Naive thymus-derived CD4-positive, alpha-beta T cell (primary cell): Measurements from ENCODE around the gene UGT3A1. TPM values are rescaled to one million over a fixed set of nuclear protein-coding genes. Genes with fewer than 3 reads are reported as not detected.

Source experiments
- ATAC-seq: fragments of 150-1000 bp; cut with Tn5 transposase; 2 replicates; pipeline ENCODE4 v1.10.0; 2021; ENCODE audit warnings: mild to moderate bottlenecking, moderate library complexity
- CTCF ChIA-PET: fragments of 350-600 bp; sonication (Branson Sonifier 250); formaldehyde crosslinking; loops from one replicate; lab custom pipeline; 2021; ENCODE audit warnings: antibody characterized with exemption; lab: Charles Lee
- POLR2A ChIA-PET: fragments of 350-600 bp; sonication (Branson Sonifier 250); formaldehyde crosslinking; loops from one replicate; lab custom pipeline; 2021; ENCODE audit warnings: antibody characterized with exemption, inconsistent platforms; lab: Charles Lee
- DNase-seq, 9 donors: peaks; one replicate each; pipeline versions ENCODE4 v3.0.0 to v3.0.0-alpha.2; 2020 to 2022; ENCODE audit warnings: mixed read lengths in 1 of 9
- H3K27ac ChIP-seq: one replicate; pipeline ENCODE4 v1.7.0; 2013; ENCODE audit warnings: mild to moderate bottlenecking, low read depth, low read length, moderate library complexity
- H3K27me3 ChIP-seq, 2 donors: one replicate each; pipeline ENCODE4 v1.7.0; 2013; ENCODE audit warnings: low read length in 2 of 2, mild to moderate bottlenecking in 2 of 2, moderate library complexity in 2 of 2; ENCODE audit not compliant: control insufficient read depth in 2 of 2, insufficient read depth in 2 of 2
- H3K36me3 ChIP-seq, 3 experiments: 1 replicate in 2 of 3; 2 replicates in 1 of 3; pipeline ENCODE4 v1.7.0; 2013; ENCODE audit warnings: low read length in 3 of 3, mild to moderate bottlenecking in 3 of 3, moderate library complexity in 1 of 3; ENCODE audit not compliant: insufficient read depth in 3 of 3, control insufficient read depth in 2 of 3
- H3K4me1 ChIP-seq, 2 donors: one replicate each; pipeline ENCODE4 v1.7.0; 2013; ENCODE audit warnings: low read length in 2 of 2, mild to moderate bottlenecking in 2 of 2, moderate library complexity in 1 of 2; ENCODE audit not compliant: control insufficient read depth in 2 of 2, insufficient read depth in 2 of 2
- H3K4me3 ChIP-seq: 2 replicates; pipeline ENCODE4 v1.7.0; 2013; ENCODE audit warnings: mild to moderate bottlenecking, low read length
- H3K9me3 ChIP-seq, 3 experiments: 1 replicate in 2 of 3; 2 replicates in 1 of 3; pipeline ENCODE4 v1.7.0; 2013; ENCODE audit warnings: low read length in 3 of 3; ENCODE audit not compliant: control insufficient read depth in 2 of 3
- H3K27ac Mint-ChIP-seq, 9 donors: one replicate each; pipeline ENCODE4 v1.8.0; 2020 to 2022; ENCODE audit warnings: mixed read lengths in 9 of 9, mild to moderate bottlenecking in 8 of 9, moderate library complexity in 5 of 9, inconsistent platforms in 2 of 9
- H3K27me3 Mint-ChIP-seq, 5 donors: one replicate each; pipeline ENCODE4 v1.8.0; 2021 to 2022; ENCODE audit warnings: mixed read lengths in 5 of 5, mild to moderate bottlenecking in 1 of 5
- H3K36me3 Mint-ChIP-seq, 5 donors: one replicate each; pipeline ENCODE4 v1.8.0; 2020 to 2022; ENCODE audit warnings: mixed read lengths in 5 of 5, mild to moderate bottlenecking in 3 of 5, inconsistent platforms in 1 of 5
- H3K4me1 Mint-ChIP-seq, 7 donors: one replicate each; pipeline ENCODE4 v1.8.0; 2020 to 2022; ENCODE audit warnings: mixed read lengths in 7 of 7, mild to moderate bottlenecking in 3 of 7, inconsistent platforms in 1 of 7
- H3K4me3 Mint-ChIP-seq, 10 donors: one replicate each; pipeline ENCODE4 v1.8.0; 2020 to 2022; ENCODE audit warnings: mild to moderate bottlenecking in 10 of 10, mixed read lengths in 10 of 10, moderate library complexity in 6 of 10, inconsistent platforms in 2 of 10
- H3K9me3 Mint-ChIP-seq, 11 donors: one replicate each; pipeline ENCODE4 v1.8.0; 2020 to 2022; ENCODE audit warnings: mixed read lengths in 11 of 11, mild to moderate bottlenecking in 4 of 11, inconsistent platforms in 1 of 11, moderate library complexity in 1 of 11
- intact Hi-C, 2 donors: fragments of 100-400 bp; cut with micrococcal nuclease; formaldehyde crosslinking; loops; one replicate each; pipeline ENCODE4 v1.15.1; 2023
- polyA plus RNA-seq, 2 donors: library from polyadenylated mRNA; unstranded; fragments of 300-500 nt; fragmentation: Illumina TruSeq; gene quantifications; one replicate each; pipeline ENCODE4 v1.2.3, GENCODE V29; 2021
- total RNA-seq, 6 experiments: library from RNA in 5 of 6; stranded (reverse) in 5 of 6; gene quantifications; 1 replicate in 5 of 6; 2 replicates in 1 of 6; pipeline ENCODE4 v1.2.3 and lab custom pipeline; 2021 to 2026

Gene UGT3A1
- total and polyA plus RNA-seq, 7 experiments from 2014 or later: not detected

GRCh38 chr5:36017004-36017403, 25.8 kb upstream of the UGT3A1 start:
- ATAC-seq (no peak), DNase-seq (no peak)
- CTCF ChIA-PET: no interaction called here
- no peak overlapping the region for H3K27ac ChIP-seq
- Mint-ChIP-seq H3K9me3 (peaks cover 12 to 51% (median 24%) of the 10 kb centered on the region in 11 donors), H3K27ac (no peak overlapping the region), H3K27me3 (peaks cover 0 to 15% (median under 1%) of the 10 kb centered on the region in 5 donors), H3K4me1 (no peaks in the 10 kb centered on the region), H3K36me3 (peaks cover 0 to 18% (median 6%) of the 10 kb centered on the region in 5 donors), H3K4me3 (no peak overlapping the region)
- H3K9me3 ChIP-seq: peaks cover 0 to 16% (median 0%) of the 10 kb centered on the region in 3 experiments
- H3K4me3 ChIP-seq: no peak overlapping the region
- no peaks in the 10 kb centered on the region for H3K4me1 ChIP-seq
- POLR2A ChIA-PET: no interaction called here
- H3K36me3 ChIP-seq: no peaks in the 10 kb centered on the region
- H3K27me3 ChIP-seq: no peaks in the 10 kb centered on the region
- intact Hi-C loops: no loop called here

GRCh38 chr5:36013182-36013581, 22.0 kb upstream of the UGT3A1 start:
- no peaks in the 10 kb centered on the region for H3K4me1 ChIP-seq
- Mint-ChIP-seq H3K27me3 (peaks cover 0 to 15% (median 0%) of the 10 kb centered on the region in 5 donors), H3K9me3 (peaks cover 20 to 70% (median 31%) of the 10 kb centered on the region in 11 donors), H3K4me3 (no peak overlapping the region), H3K4me1 (no peaks in the 10 kb centered on the region), H3K36me3 (peaks cover 0 to 18% (median 10%) of the 10 kb centered on the region in 5 donors), H3K27ac (no peak overlapping the region)
- DNase-seq (no peak), ATAC-seq (no peak)
- CTCF ChIA-PET: no interaction called here
- H3K27me3 ChIP-seq: no peaks in the 10 kb centered on the region
- no peaks in the 10 kb centered on the region for H3K36me3 ChIP-seq
- no peak overlapping the region for H3K4me3 ChIP-seq
- intact Hi-C loops: no loop called here
- POLR2A ChIA-PET: no interaction called here
- no peak overlapping the region for H3K27ac ChIP-seq
- peaks cover 0 to 16% (median 0%) of the 10 kb centered on the region in 3 experiments for H3K9me3 ChIP-seq

DNA sequence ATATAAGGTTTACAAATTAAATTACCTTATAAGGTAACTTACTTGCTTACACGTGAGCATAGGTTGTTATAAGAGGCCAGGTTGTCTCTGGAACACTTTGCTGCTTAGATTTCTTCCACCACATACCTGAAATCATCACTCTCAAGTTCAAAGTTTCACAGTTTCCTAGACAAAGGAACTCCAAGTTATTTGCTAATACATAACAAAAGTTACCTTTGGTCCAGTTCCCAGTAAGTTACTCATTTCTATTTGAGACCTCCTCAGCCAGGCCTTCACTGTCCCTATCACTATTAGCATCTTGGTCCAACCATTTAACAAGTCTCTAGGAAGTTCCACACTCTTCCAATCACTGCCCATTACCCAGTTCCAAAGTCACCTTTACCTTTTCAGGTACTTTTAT, 18.5 kb upstream of the UGT3A1 start:
- Mint-ChIP-seq H3K4me3 (no peak overlapping the region), H3K27me3 (peaks cover 0 to 9% (median 0%) of the 10 kb centered on the region in 5 donors), H3K4me1 (no peaks in the 10 kb centered on the region), H3K9me3 (peaks cover 8 to 51% (median 21%) of the 10 kb centered on the region in 11 donors), H3K36me3 (peaks cover 0 to 10% (median 4%) of the 10 kb centered on the region in 5 donors), H3K27ac (no peak overlapping the region)
- H3K27ac ChIP-seq: no peak overlapping the region
- no peaks in the 10 kb centered on the region for H3K4me1 ChIP-seq
- no peak overlapping the region for H3K4me3 ChIP-seq
- intact Hi-C loops: no loop called here
- DNase-seq (no peak), ATAC-seq (no peak)
- CTCF ChIA-PET: no interaction called here
- POLR2A ChIA-PET: no interaction called here
- H3K9me3 ChIP-seq: no peaks in the 10 kb centered on the region
- H3K36me3 ChIP-seq: no peaks in the 10 kb centered on the region
- H3K27me3 ChIP-seq: peaks cover 0 to 2% of the 10 kb centered on the region in 2 donors

DNA sequence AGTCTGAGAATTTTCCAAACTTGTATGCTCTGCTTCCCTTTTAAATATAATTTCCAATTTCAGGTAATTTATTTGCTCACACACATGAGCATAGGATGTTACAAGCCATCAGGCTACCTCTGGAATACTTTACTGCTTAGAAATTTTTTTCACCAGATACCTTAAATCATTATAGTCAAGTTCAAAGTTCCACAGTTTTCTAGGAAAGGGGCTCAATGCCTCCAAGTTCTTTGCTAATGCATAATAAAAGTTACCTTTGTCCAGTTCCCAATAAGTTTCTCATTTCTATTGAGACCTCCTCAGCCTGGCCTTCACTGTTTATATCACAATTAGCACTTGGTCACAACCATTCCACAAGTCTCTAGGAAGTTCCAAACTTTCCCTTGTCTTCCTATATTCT, 16.2 kb upstream of the UGT3A1 start:
- POLR2A ChIA-PET: no interaction called here

DNA sequence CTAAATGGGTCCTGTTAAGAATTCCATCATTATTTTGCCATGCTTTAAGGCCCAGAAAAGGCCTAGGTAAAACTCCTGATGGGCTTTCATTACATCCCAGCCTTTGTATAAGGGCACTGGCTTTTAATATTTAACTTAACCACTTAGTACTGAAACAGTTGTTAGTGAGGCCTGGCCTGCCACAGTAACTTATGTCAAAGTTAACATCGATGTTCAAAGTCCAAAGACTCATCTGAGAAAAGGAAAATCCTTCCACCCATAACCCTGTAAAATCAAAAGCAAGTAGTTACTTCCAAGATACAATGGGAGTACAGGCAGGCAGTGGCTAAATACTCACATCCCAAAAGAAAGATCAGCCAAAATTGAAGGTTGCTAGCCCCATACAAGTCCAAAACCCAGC, 15.0 kb upstream of the UGT3A1 start:
- ChIA-PET POLR2A (no interaction called here), CTCF (no interaction called here)
- no peak overlapping the region for H3K4me3 ChIP-seq
- H3K36me3 ChIP-seq: no peaks in the 10 kb centered on the region
- peaks cover 0 to 23% (median 8%) of the 10 kb centered on the region in 11 donors for H3K9me3 Mint-ChIP-seq
- no peak overlapping the region for H3K27ac ChIP-seq
- intact Hi-C loops: no loop called here
- no peaks in the 10 kb centered on the region for H3K4me1 Mint-ChIP-seq
- peaks cover 0 to 4% of the 10 kb centered on the region in 2 donors for H3K27me3 ChIP-seq
- no peak overlapping the region for H3K27ac Mint-ChIP-seq
- peaks cover 0 to 3% (median 0%) of the 10 kb centered on the region in 5 donors for H3K36me3 Mint-ChIP-seq
- H3K4me1 ChIP-seq: no peaks in the 10 kb centered on the region
- no peak for ATAC-seq
- peaks cover 0 to 22% (median 7%) of the 10 kb centered on the region in 5 donors for H3K27me3 Mint-ChIP-seq
- H3K4me3 Mint-ChIP-seq: no peak overlapping the region
- no peak for DNase-seq
- no peaks in the 10 kb centered on the region for H3K9me3 ChIP-seq

More for the DNA sequence above, 16.2 kb upstream of the UGT3A1 start:
- no peaks in the 10 kb centered on the region for H3K4me1 Mint-ChIP-seq
- peaks cover under 1 to 28% (median 8%) of the 10 kb centered on the region in 11 donors for H3K9me3 Mint-ChIP-seq
- peaks cover 0 to 22% (median 7%) of the 10 kb centered on the region in 5 donors for H3K27me3 Mint-ChIP-seq
- H3K4me3 ChIP-seq: no peak overlapping the region
- no peak overlapping the region for H3K27ac ChIP-seq
- H3K9me3 ChIP-seq: no peaks in the 10 kb centered on the region
- CTCF ChIA-PET: no interaction called here
- H3K27ac Mint-ChIP-seq: no peak overlapping the region
- no peak for DNase-seq
- H3K4me3 Mint-ChIP-seq: no peak overlapping the region
- intact Hi-C loops: no loop called here
- no peaks in the 10 kb centered on the region for H3K36me3 ChIP-seq
- no peak for ATAC-seq
- H3K27me3 ChIP-seq: peaks cover 0 to 4% of the 10 kb centered on the region in 2 donors
- peaks cover 0 to 3% (median 0%) of the 10 kb centered on the region in 5 donors for H3K36me3 Mint-ChIP-seq
- H3K4me1 ChIP-seq: no peaks in the 10 kb centered on the region

DNA sequence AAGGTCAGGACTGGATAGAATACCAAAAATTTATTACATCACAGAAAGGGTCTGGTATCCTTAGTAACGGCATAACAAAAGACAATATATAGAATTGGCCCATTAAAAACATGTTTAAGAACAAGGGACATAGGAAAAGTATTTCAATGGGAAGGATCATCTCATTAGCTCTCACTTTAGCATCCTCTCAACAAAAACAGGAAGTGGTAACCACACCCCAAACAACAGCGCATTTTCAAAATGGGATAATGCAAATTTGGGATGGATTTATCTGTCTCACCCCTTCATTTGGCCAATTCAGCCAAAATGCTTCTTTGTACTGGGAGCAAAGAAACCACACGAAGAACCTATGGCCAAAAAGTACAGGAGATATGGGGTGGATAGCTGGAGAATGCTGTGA, 9.8 kb upstream of the UGT3A1 start:
- H3K9me3 ChIP-seq: no peaks in the 10 kb centered on the region
- Mint-ChIP-seq H3K27me3 (peaks cover 0 to 22% (median 7%) of the 10 kb centered on the region in 5 donors), H3K36me3 (no peaks in the 10 kb centered on the region), H3K27ac (no peak overlapping the region), H3K4me3 (no peak overlapping the region), H3K9me3 (peaks cover 0 to 2% (median 0%) of the 10 kb centered on the region in 11 donors), H3K4me1 (no peaks in the 10 kb centered on the region)
- ATAC-seq: no peak
- peaks cover 0 to 4% of the 10 kb centered on the region in 2 donors for H3K27me3 ChIP-seq
- DNase-seq: no peak
- H3K4me3 ChIP-seq: no peak overlapping the region
- H3K36me3 ChIP-seq: no peaks in the 10 kb centered on the region
- no peak overlapping the region for H3K27ac ChIP-seq
- ChIA-PET CTCF (no interaction called here), POLR2A (no interaction called here)
- no peaks in the 10 kb centered on the region for H3K4me1 ChIP-seq
- intact Hi-C loops: no loop called here

DNA sequence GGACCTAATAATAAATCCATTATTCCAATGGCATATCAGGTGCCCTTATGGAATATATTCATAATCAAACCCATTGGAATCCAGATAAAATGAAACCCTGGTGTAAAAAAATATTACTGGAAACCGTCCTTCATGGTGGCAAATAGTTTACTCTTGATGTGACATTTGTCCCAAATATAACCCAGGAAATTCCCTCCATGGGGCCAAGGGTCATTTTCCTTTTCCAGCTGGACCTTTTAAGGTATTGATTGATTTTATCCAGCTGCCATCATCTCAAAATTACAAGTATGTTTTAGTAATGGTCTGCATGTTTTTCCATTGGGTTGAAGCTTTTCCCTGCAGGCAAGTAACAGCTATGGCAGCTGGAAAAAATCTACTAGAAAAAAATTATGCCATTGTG, 8.4 kb upstream of the UGT3A1 start:
- POLR2A ChIA-PET: no interaction called here
- Mint-ChIP-seq H3K36me3 (no peaks in the 10 kb centered on the region), H3K4me1 (no peaks in the 10 kb centered on the region), H3K9me3 (peaks cover 0 to 3% (median 0%) of the 10 kb centered on the region in 11 donors), H3K27ac (no peak overlapping the region), H3K27me3 (peaks cover 0 to 25% (median 7%) of the 10 kb centered on the region in 5 donors), H3K4me3 (no peak overlapping the region)
- ATAC-seq (no peak), DNase-seq (no peak)
- H3K4me1 ChIP-seq: no peaks in the 10 kb centered on the region
- H3K36me3 ChIP-seq: no peaks in the 10 kb centered on the region
- intact Hi-C loops: no loop called here
- CTCF ChIA-PET: no interaction called here
- no peaks in the 10 kb centered on the region for H3K27me3 ChIP-seq
- H3K4me3 ChIP-seq: no peak overlapping the region
- no peaks in the 10 kb centered on the region for H3K9me3 ChIP-seq
- no peak overlapping the region for H3K27ac ChIP-seq
